Prostate gland (tissue), 2 donors: ENCODE data around the gene CNIH4. TPM values are rescaled to one million over a fixed set of nuclear protein-coding genes. Genes with fewer than 3 reads are reported as not detected.
"Not testable (repeated sequence)": the region's sequence is repeated elsewhere in the genome, so short reads cannot be mapped to it uniquely, and the experiment has no call there.

Source experiments
- DNase-seq: peaks from one replicate; pipeline ENCODE4 v3.0.0-alpha.2; 2019; ENCODE audit warnings: low spot score
- H3K27ac ChIP-seq, 2 donors: fragments of 200-600 bp; sonication (generic); 2 replicates each; pipeline ENCODE4 v1.5.1; 2017 to 2019
- H3K27me3 ChIP-seq: fragments of 200-600 bp; sonication (generic); replicated peaks from 2 replicates; pipeline ENCODE4 v1.5.1; 2019; ENCODE audit not compliant: insufficient read depth
- H3K36me3 ChIP-seq, 2 donors: fragments of 200-600 bp; sonication (generic); 1 replicate in 1 of 2; 2 replicates in 1 of 2; pipeline versions ENCODE4 v1.5.1 to v1.8.1; 2017 to 2019
- H3K4me1 ChIP-seq: fragments of 200-600 bp; sonication (generic); replicated peaks from 2 replicates; pipeline ENCODE4 v1.5.1; 2019
- H3K4me3 ChIP-seq, 2 donors: fragments of 200-600 bp; sonication (generic); 2 replicates each; pipeline ENCODE4 v1.5.1; 2017 to 2019
- H3K9me3 ChIP-seq: fragments of 200-600 bp; sonication (generic); 2 replicates; pipeline ENCODE4 v1.5.1; 2017
- CTCF ChIP-seq, 4 experiments: fragments of 200-600 bp in 2 of 4; fragments of 450-650 bp in 2 of 4; sonication (generic) in 2 of 4; IDR thresholded peaks; 1 replicate in 3 of 4; 2 replicates in 1 of 4; pipeline ENCODE4 v1.5.1; 2016 to 2019; ENCODE audit warnings: antibody characterized with exemption in 4 of 4, mild to moderate bottlenecking in 2 of 4, moderate library complexity in 2 of 4
- POLR2A ChIP-seq: fragments of 450-650 bp; IDR thresholded peaks from one replicate; pipeline ENCODE4 v1.6.1; 2016; ENCODE audit warnings: antibody characterized with exemption, mild to moderate bottlenecking
- POLR2AphosphoS5 ChIP-seq: sonication (generic); formaldehyde crosslinking; IDR thresholded peaks from one replicate; pipeline ENCODE4 v1.6.1; 2017; ENCODE audit warnings: antibody characterized with exemption
- WGBS: methylation state at CpG from one replicate; pipeline ENCODE4 v1.1.5; 2018; 5-methylcytosine and 5-hydroxymethylcytosine counted together
- intact Hi-C: fragments of 100-400 bp; cut with DNase I; formaldehyde crosslinking; loops from one replicate; pipeline ENCODE4 v1.14.2; 2022
- total RNA-seq, 2 donors: library from RNA; depleted of rRNA; stranded (reverse); fragments of >200 nt; gene quantifications; one replicate each; pipeline ENCODE4 v1.1.0, GENCODE V29; 2016

CNIH4 gene
- total RNA-seq, 2 donors from 2014 or later = 14.5 to 31.5 TPM

- DNase-seq = no peak
- Histone ChIP-seq H3K9me3 (no peaks in the 10 kb centered on the region), H3K36me3 (peaks cover 8% of the 10 kb centered on the region in 2 donors), H3K27ac (no peak overlapping the region), H3K4me1 (no peaks in the 10 kb centered on the region), H3K4me3 (no peak overlapping the region), H3K27me3 (no peaks in the 10 kb centered on the region)
- intact Hi-C loops = no loop called here
- TF ChIP-seq CTCF (IDR thresholded peaks at IDR 0.05) (no peak), POLR2A (no peak), POLR2AphosphoS5 (no peak)
- 72% methylated on average over 7 of the region's 7 CpGs for WGBS
Observed at GRCh38 chr1:224407571-224408293, 51.1 kb downstream of the CNIH4 start.

GRCh38 chr1:224408294-224408590 lies 51.6 kb downstream of the CNIH4 start:
- Histone ChIP-seq H3K9me3 (no peaks in the 10 kb centered on the region), H3K36me3 (peaks cover 7 to 8% of the 10 kb centered on the region in 2 donors), H3K4me3 (no peak overlapping the region), H3K27ac (no peak overlapping the region), H3K27me3 (no peaks in the 10 kb centered on the region), H3K4me1 (no peaks in the 10 kb centered on the region)
- WGBS = 79% methylated on average over 1 of the region's 1 CpG
- intact Hi-C loops = no loop called here
- no peak for DNase-seq
- TF ChIP-seq POLR2AphosphoS5 (no peak), CTCF (IDR thresholded peaks at IDR 0.05) (no peak), POLR2A (no peak)

GRCh38 chr1:224411766-224412165 lies 55.1 kb downstream of the CNIH4 start:
- no peak overlapping the region for H3K4me3 ChIP-seq
- WGBS = 91% methylated on average over 1 of the region's 1 CpG
- H3K36me3 ChIP-seq = peaks cover 0 to 3% of the 10 kb centered on the region in 2 donors
- H3K4me1 ChIP-seq = no peaks in the 10 kb centered on the region
- TF ChIP-seq CTCF (IDR thresholded peaks at IDR 0.05) (no peak), POLR2AphosphoS5 (no peak), POLR2A (no peak)
- H3K27me3 ChIP-seq = no peaks in the 10 kb centered on the region
- intact Hi-C loops = no loop called here
- H3K9me3 ChIP-seq = no peaks in the 10 kb centered on the region
- H3K27ac ChIP-seq = no peak overlapping the region
- no peak for DNase-seq

GRCh38 chr1:224420106-224420505 lies 63.4 kb downstream of the CNIH4 start:
- H3K36me3 ChIP-seq = peaks cover 11 to 23% of the 10 kb centered on the region in 2 donors
- TF ChIP-seq POLR2A (no peak), POLR2AphosphoS5 (no peak), CTCF (IDR thresholded peaks at IDR 0.05) (no peak)
- H3K4me3 ChIP-seq = no peak overlapping the region
- H3K4me1 ChIP-seq = no peaks in the 10 kb centered on the region
- intact Hi-C loops = no loop called here
- no peaks in the 10 kb centered on the region for H3K27me3 ChIP-seq
- no peak overlapping the region for H3K27ac ChIP-seq
- no peak for DNase-seq
- H3K9me3 ChIP-seq = no peaks in the 10 kb centered on the region

GRCh38 chr1:224425279-224425884 lies 68.7 kb downstream of the CNIH4 start:
- H3K4me1 ChIP-seq = peaks cover 5% of the 10 kb centered on the region
- H3K9me3 ChIP-seq = no peaks in the 10 kb centered on the region
- TF ChIP-seq POLR2AphosphoS5 = no peak
- no peak for TF ChIP-seq CTCF (IDR thresholded peaks at IDR 0.05)
- no peak for TF ChIP-seq POLR2A
- H3K27me3 ChIP-seq = no peaks in the 10 kb centered on the region
- no peak overlapping the region for H3K27ac ChIP-seq
- intact Hi-C loops = no loop called here
- WGBS = 79% methylated on average over 6 of the region's 6 CpGs
- H3K4me3 ChIP-seq = no peak overlapping the region
- peaks cover 11 to 18% of the 10 kb centered on the region in 2 donors for H3K36me3 ChIP-seq
- no peak for DNase-seq

- H3K36me3 ChIP-seq = peaks cover 9 to 11% of the 10 kb centered on the region in 2 donors
- H3K27me3 ChIP-seq, DNase-seq, H3K9me3 ChIP-seq, intact Hi-C loops, H3K4me3 ChIP-seq, H3K27ac ChIP-seq, H3K4me1 ChIP-seq: not testable (repeated sequence)
- WGBS = 88% methylated on average over 8 of the region's 8 CpGs
Observed at GRCh38 chr1:224426869-224427268, 70.2 kb downstream of the CNIH4 start.
